Measurements from ENCODE around the gene ZFAND3. TPM values are rescaled to one million over a fixed set of nuclear protein-coding genes. Genes with fewer than 3 reads are reported as not detected.
"Not testable (repeated sequence)": the region's sequence is repeated elsewhere in the genome, so short reads cannot be mapped to it uniquely, and the experiment has no call there.

Gene ZFAND3
- total and polyA plus RNA-seq, 2 donors (not counting 1 experiment from before 2014, with no cell fraction given), result 21.5 to 40.8 TPM

DNA sequence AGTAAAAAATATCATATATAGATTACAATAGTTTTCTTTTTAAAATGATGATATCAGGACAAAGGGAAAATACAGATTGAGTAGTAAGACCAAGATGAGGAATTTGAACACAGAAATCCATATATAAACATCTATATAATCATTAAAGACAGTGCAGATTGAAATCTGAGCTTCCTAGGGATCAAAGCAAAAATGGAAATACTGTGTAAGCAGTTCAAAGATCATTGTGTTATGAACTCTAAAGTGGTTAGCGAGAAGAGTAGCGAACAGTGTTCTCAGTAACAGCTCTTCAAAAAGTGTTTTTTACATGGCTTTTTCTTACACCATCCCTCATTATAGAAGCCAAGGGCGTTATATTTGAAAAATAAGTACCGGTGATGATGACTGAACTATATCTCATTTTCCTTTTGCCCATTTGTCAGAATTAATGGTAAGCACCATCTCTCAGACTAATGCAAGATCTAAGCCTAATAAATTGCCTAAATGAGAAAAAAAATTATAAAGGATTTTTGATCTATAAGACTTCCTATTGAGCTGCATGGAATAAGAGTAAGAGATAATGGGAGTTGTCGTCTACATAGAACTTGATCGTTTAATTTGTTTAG is 226.3 kb downstream of the ZFAND3 start:
- Histone ChIP-seq H3K27ac (ENCODE audit: insufficient read depth, low read length) (no peak overlapping the region), H3K36me3 (ENCODE audit: control insufficient read depth, insufficient read depth, low read length) (no peaks in the 10 kb centered on the region), H3K4me1 (ENCODE audit: control insufficient read depth, extremely low read depth, insufficient read depth, low read length) (no peaks in the 10 kb centered on the region), H2AFZ (ENCODE audit: low read length) (no peak overlapping the region), H3K9me3 (ENCODE audit: control insufficient read depth, insufficient read depth, low read depth, low read length) (no peaks in the 10 kb centered on the region), H3K27me3 (ENCODE audit: control insufficient read depth, insufficient read depth, low read length) (no peaks in the 10 kb centered on the region), H3K9ac (ENCODE audit: insufficient read depth, low read length) (no peak overlapping the region), H3K79me2 (ENCODE audit: control insufficient read depth, insufficient read depth, low read length) (peaks cover 3% of the 10 kb centered on the region), H3K4me2 (ENCODE audit: extremely low read depth, insufficient read depth, low read length) (no peak overlapping the region), H3K4me3 (replicated peaks in 1 of 4; ENCODE audit: control extremely low read depth in 1 of 4, insufficient read depth in 1 of 4, low read depth in 3 of 4, low read length in 4 of 4) (no peak overlapping the region), H4K20me1 (ENCODE audit: control insufficient read depth, extremely low read depth, insufficient read depth, low read length) (peaks cover 1% of the 10 kb centered on the region)
- DNase-seq (ENCODE audit: low read depth in 2 of 2), result no peak
- TF ChIP-seq EZH2 (IDR thresholded peaks at IDR 0.05; ENCODE audit: low read length, missing control alignments) (no peak), CTCF (conservative IDR thresholded peaks at IDR 0.05 in 1 of 2, IDR thresholded peaks at IDR 0.05 in 1 of 2; ENCODE audit: low read depth in 1 of 2, low read length in 2 of 2) (no peak)

GRCh38 chr6:38047562-38047961 is 228.0 kb downstream of the ZFAND3 start:
- Histone ChIP-seq H4K20me1 (ENCODE audit: control insufficient read depth, extremely low read depth, insufficient read depth, low read length) (no peaks in the 10 kb centered on the region), H3K4me2 (ENCODE audit: extremely low read depth, insufficient read depth, low read length) (no peak overlapping the region), H3K79me2 (ENCODE audit: control insufficient read depth, insufficient read depth, low read length) (peaks cover 5% of the 10 kb centered on the region), H3K36me3 (ENCODE audit: control insufficient read depth, insufficient read depth, low read length) (no peaks in the 10 kb centered on the region), H3K27ac (ENCODE audit: insufficient read depth, low read length) (no peak overlapping the region), H3K9me3 (ENCODE audit: control insufficient read depth, insufficient read depth, low read depth, low read length) (no peaks in the 10 kb centered on the region), H2AFZ (ENCODE audit: low read length) (no peak overlapping the region), H3K4me1 (ENCODE audit: control insufficient read depth, extremely low read depth, insufficient read depth, low read length) (no peaks in the 10 kb centered on the region), H3K4me3 (replicated peaks in 1 of 4; ENCODE audit: control extremely low read depth in 1 of 4, insufficient read depth in 1 of 4, low read depth in 3 of 4, low read length in 4 of 4) (no peak overlapping the region), H3K27me3 (ENCODE audit: control insufficient read depth, insufficient read depth, low read length) (no peaks in the 10 kb centered on the region), H3K9ac (ENCODE audit: insufficient read depth, low read length) (no peak overlapping the region)
- DNase-seq (ENCODE audit: low read depth in 2 of 2), result no peak
- TF ChIP-seq CTCF (conservative IDR thresholded peaks at IDR 0.05 in 1 of 2, IDR thresholded peaks at IDR 0.05 in 1 of 2; ENCODE audit: low read depth in 1 of 2, low read length in 2 of 2), result no peak
- no peak for TF ChIP-seq EZH2 (IDR thresholded peaks at IDR 0.05; ENCODE audit: low read length, missing control alignments)

GRCh38 chr6:38049861-38050397 is 230.4 kb downstream of the ZFAND3 start:
- not testable (repeated sequence) for H3K27me3 ChIP-seq (ENCODE audit: control insufficient read depth, insufficient read depth, low read length); H2AFZ ChIP-seq (ENCODE audit: low read length); H3K4me2 ChIP-seq (ENCODE audit: extremely low read depth, insufficient read depth, low read length); H4K20me1 ChIP-seq (ENCODE audit: control insufficient read depth, extremely low read depth, insufficient read depth, low read length); H3K36me3 ChIP-seq (ENCODE audit: control insufficient read depth, insufficient read depth, low read length); H3K4me1 ChIP-seq (ENCODE audit: control insufficient read depth, extremely low read depth, insufficient read depth, low read length); H3K9ac ChIP-seq (ENCODE audit: insufficient read depth, low read length); H3K27ac ChIP-seq (ENCODE audit: insufficient read depth, low read length); H3K4me3 ChIP-seq (replicated peaks in 1 of 4; ENCODE audit: control extremely low read depth in 1 of 4, insufficient read depth in 1 of 4, low read depth in 3 of 4, low read length in 4 of 4); H3K79me2 ChIP-seq (ENCODE audit: control insufficient read depth, insufficient read depth, low read length); H3K9me3 ChIP-seq (ENCODE audit: control insufficient read depth, insufficient read depth, low read depth, low read length)
- peak in 1 of 2 donors; percentile 31 for DNase-seq (ENCODE audit: low read depth in 2 of 2)

Measured in fibroblast of lung (primary cell).